Upper lobe of left lung (tissue), 4 donors: Measurements from ENCODE around the gene TMEM258.

Experiments
- POLR2A ChIP-seq, 4 donors: fragments of 450-650 bp; IDR thresholded peaks; one replicate each; pipeline ENCODE4 v1.5.1; 2016 to 2017; ENCODE audit warnings: antibody characterized with exemption in 4 of 4, mild to moderate bottlenecking in 2 of 4
- POLR2AphosphoS5 ChIP-seq, 2 donors: sonication (generic); formaldehyde crosslinking; IDR thresholded peaks; one replicate each; pipeline ENCODE4 v1.5.1; 2017; ENCODE audit warnings: antibody characterized with exemption in 2 of 2

DNA sequence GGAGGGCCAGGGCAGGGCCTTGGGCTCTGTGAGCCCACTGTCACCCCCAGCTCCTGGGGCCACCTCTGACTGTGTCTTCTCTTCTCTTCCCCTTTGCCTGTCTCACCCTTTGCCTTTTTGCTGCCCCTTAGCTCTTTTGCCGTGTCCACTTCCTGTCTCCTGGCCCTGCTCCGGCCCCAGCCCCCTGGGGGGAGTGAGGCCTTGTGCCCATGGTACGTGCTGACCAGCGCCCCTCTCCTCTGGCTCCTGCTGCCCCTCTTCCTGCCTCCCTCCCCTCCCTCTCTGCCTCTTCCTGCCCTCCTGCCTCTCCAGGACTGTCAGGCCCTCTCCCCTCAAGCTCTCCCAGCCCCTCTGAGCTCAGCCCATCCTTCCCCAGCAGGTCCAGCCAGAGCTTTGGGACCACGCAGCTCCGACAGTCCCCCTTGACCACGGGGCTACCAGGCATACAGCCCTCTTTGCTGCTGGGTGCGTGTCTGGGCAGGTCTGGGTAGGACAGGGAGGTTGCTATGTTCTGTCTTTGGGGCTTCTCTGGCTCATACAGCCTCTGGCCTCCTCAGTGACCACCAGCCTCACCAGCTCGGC lies 11.7 kb downstream of the TMEM258 start:
- TF ChIP-seq POLR2A (IDR thresholded peaks at IDR 0.05): no peak
- TF ChIP-seq POLR2AphosphoS5 (IDR thresholded peaks at IDR 0.05): no peak
